Endothelial cell of umbilical vein (primary cell): ENCODE data around the gene TLR9.

Experiments used
- POLR2A ChIP-seq: IDR thresholded peaks from 2 replicates; pipeline ENCODE4 v1.6.1; 2012; ENCODE audit warnings: low read depth, mild to moderate bottlenecking, control low read depth, low read length
- TF ChIP-seq, protein P1 (sequence below), 2 donors: IDR thresholded peaks; 1 replicate in 1 of 2; 2 replicates in 1 of 2; pipeline ENCODE4 v1.5.1; 2011; ENCODE audit warnings: low read length in 2 of 2, mild to moderate bottlenecking in 2 of 2, moderate library complexity in 2 of 2, control low read depth in 1 of 2, inconsistent platforms in 1 of 2, low read depth in 1 of 2; ENCODE audit not compliant: insufficient read depth in 1 of 2; ENCODE audit errors: extremely low read depth in 1 of 2

DNA sequence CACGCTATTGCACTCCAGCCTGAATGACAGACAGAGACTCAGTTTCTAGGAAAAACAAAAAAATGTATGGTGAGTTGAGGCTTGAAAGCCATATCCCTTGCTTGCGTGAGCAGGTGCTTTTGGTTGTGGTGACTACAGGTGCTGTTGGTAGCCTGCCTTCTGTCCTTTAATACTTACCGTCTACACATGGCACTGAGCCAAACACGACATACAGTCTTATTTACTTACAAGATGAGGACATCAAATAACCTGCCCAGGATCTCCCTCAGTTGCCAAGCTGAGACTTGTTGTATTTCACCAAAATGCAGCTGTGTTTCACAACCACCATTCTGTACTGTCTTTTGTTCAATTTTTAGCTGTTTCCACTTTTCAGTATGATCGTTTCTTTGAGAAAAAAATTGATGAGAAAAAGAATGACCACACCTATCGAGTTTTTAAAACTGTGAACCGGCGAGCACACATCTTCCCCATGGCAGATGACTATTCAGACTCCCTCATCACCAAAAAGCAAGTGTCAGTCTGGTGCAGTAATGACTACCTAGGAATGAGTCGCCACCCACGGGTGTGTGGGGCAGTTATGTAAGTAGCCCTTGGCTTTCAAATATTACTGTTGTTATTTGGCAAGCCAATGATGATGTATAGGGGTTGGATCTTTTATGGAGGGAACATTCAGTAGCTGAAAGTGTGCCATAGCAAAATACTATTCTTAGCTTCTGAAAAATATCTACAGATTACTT lies 20.9 kb downstream of the TLR9 start:
- TF ChIP-seq, protein P1, sequence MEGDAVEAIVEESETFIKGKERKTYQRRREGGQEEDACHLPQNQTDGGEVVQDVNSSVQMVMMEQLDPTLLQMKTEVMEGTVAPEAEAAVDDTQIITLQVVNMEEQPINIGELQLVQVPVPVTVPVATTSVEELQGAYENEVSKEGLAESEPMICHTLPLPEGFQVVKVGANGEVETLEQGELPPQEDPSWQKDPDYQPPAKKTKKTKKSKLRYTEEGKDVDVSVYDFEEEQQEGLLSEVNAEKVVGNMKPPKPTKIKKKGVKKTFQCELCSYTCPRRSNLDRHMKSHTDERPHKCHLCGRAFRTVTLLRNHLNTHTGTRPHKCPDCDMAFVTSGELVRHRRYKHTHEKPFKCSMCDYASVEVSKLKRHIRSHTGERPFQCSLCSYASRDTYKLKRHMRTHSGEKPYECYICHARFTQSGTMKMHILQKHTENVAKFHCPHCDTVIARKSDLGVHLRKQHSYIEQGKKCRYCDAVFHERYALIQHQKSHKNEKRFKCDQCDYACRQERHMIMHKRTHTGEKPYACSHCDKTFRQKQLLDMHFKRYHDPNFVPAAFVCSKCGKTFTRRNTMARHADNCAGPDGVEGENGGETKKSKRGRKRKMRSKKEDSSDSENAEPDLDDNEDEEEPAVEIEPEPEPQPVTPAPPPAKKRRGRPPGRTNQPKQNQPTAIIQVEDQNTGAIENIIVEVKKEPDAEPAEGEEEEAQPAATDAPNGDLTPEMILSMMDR (IDR thresholded peaks at IDR 0.05; ENCODE audit: extremely low read depth in 1 of 2, insufficient read depth in 1 of 2, low read depth in 1 of 2, low read length in 2 of 2), result no peak
- TF ChIP-seq POLR2A, result no peak
